Left ventricle myocardium inferior (tissue), 1 donor: ENCODE results near the gene TEX19. TPM values are rescaled to one million over a fixed set of nuclear protein-coding genes. Genes with fewer than 3 reads are reported as not detected.

ENCODE experiments used
- DNase-seq: peaks from one replicate; pipeline ENCODE4 v3.0.0-alpha.2; 2020
- H3K27ac ChIP-seq: fragments of 200-600 bp; replicated peaks from 2 replicates; pipeline ENCODE4 v1.8.0; 2021
- H3K27me3 ChIP-seq: fragments of 200-600 bp; 2 replicates; pipeline ENCODE4 v1.8.0; 2021; ENCODE audit warnings: low read depth
- H3K36me3 ChIP-seq: fragments of 200-600 bp; 2 replicates; pipeline ENCODE4 v1.8.0; 2021
- H3K4me1 ChIP-seq: fragments of 200-600 bp; 2 replicates; pipeline ENCODE4 v1.8.0; 2021
- H3K4me3 ChIP-seq: fragments of 200-600 bp; 2 replicates; pipeline ENCODE4 v1.8.0; 2021; ENCODE audit warnings: mild to moderate bottlenecking, moderate library complexity
- H3K9me3 ChIP-seq: fragments of 200-600 bp; replicated peaks from 2 replicates; pipeline ENCODE4 v1.8.0; 2021
- intact Hi-C: fragments of 100-400 bp; cut with micrococcal nuclease; formaldehyde crosslinking; loops from one replicate; pipeline ENCODE4 v1.11.0; 2022
- total RNA-seq: library from RNA; stranded (reverse); fragmentation: NEBNext Ultra II Directional; extraction: Animal tissue kit (Norgen Biotek cat#: 25700); gene quantifications from one replicate; pipeline ENCODE4 v1.2.1, GENCODE V29; 2021
- TF ChIP-seq, protein P1 (sequence below): fragments of 200-600 bp; IDR thresholded peaks from 2 replicates; pipeline ENCODE4 v1.8.0; 2021; ENCODE audit warnings: antibody characterized with exemption, mild to moderate bottlenecking, borderline replicate concordance
- donor health status: DM: no; HTN: yes; CAD: no; lungs with severe emphysema.

Gene TEX19
- total RNA-seq, 1 donor from 2014 or later = not detected

DNA sequence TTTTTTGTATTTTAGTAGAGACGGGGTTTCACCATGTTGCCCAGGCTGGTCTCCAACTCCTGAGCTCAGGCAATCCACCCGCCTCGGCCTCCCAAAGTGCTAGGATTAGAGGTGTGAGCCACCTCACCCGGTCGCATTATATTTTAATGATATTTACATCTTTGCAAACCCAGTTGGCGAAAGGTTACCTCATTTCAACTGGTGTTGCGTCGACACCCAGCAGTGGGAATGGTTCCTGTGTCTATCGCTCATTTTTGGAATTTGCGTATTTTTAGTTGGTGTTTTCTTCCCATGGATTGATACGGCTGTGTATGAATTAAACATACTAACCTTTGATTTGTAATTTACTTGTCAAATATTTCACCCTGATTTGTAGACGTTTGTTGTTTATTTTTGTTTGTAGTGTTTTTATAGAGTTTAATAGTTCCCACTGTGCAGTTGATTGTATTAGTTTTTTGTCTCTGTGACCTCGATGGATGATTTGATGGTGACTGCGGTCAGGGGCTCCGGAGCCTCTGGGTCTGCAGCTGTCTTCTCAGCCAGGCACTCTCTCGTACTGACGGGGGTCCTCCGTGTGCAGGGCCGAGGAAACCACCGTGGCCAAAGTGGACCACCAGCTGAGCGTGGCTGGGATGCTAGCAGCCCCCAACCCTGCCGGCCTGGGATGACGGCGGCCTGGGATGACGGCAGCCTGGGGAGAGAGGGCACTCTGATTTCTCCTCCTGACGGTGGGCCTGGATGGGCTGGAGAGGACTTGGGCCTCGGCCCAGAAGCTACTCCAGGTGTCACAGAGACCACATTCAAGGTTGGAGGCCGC lies 45.6 kb upstream of the TEX19 start:
- H3K27ac ChIP-seq = no peak overlapping the region
- H3K36me3 ChIP-seq = no peaks in the 10 kb centered on the region
- peaks cover 85% of the 10 kb centered on the region for H3K27me3 ChIP-seq
- DNase-seq = no peak
- TF ChIP-seq, protein P1, sequence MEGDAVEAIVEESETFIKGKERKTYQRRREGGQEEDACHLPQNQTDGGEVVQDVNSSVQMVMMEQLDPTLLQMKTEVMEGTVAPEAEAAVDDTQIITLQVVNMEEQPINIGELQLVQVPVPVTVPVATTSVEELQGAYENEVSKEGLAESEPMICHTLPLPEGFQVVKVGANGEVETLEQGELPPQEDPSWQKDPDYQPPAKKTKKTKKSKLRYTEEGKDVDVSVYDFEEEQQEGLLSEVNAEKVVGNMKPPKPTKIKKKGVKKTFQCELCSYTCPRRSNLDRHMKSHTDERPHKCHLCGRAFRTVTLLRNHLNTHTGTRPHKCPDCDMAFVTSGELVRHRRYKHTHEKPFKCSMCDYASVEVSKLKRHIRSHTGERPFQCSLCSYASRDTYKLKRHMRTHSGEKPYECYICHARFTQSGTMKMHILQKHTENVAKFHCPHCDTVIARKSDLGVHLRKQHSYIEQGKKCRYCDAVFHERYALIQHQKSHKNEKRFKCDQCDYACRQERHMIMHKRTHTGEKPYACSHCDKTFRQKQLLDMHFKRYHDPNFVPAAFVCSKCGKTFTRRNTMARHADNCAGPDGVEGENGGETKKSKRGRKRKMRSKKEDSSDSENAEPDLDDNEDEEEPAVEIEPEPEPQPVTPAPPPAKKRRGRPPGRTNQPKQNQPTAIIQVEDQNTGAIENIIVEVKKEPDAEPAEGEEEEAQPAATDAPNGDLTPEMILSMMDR = no peak
- no peaks in the 10 kb centered on the region for H3K9me3 ChIP-seq
- peaks cover 15% of the 10 kb centered on the region for H3K4me1 ChIP-seq
- intact Hi-C loops = no loop called here
- H3K4me3 ChIP-seq = no peak overlapping the region

DNA sequence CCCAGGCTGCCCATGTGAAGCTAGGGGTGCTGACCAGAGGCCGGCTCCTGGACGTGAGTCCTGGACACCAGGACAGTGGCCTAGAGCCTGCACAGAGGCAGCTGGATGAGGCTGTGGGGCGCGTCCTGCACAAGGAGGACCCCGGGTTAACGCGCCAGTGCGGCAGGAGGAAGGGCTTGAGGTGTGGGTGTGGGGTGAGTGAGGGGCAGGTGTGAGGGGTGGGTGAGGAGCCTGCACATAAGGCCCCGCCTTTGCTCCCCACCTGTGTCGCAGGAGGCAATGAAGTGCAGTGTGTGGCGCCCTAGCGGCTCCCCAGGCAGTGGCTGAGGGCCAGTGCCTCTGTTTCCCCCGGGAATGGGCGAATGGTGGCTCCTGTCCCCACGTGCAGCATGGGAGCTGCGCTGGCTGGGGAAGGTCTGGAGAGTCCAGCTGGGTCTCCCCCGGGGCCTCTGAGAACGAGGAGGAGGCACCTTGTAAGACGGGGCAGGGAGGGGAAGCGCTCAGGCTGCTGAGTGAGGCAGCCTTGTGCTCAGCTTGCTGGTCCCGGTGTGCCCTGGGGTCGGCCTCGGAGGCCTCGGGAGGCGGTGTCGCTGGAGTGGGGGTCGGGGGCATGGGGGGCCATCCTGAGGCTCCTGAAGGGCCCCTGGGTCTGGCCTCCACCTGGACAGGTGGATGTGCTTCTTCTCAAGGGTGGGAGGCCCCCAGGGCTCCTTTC lies 44.9 kb upstream of the TEX19 start:
- intact Hi-C loops = no loop called here
- no peak for DNase-seq
- peaks cover 78% of the 10 kb centered on the region for H3K27me3 ChIP-seq

DNA sequence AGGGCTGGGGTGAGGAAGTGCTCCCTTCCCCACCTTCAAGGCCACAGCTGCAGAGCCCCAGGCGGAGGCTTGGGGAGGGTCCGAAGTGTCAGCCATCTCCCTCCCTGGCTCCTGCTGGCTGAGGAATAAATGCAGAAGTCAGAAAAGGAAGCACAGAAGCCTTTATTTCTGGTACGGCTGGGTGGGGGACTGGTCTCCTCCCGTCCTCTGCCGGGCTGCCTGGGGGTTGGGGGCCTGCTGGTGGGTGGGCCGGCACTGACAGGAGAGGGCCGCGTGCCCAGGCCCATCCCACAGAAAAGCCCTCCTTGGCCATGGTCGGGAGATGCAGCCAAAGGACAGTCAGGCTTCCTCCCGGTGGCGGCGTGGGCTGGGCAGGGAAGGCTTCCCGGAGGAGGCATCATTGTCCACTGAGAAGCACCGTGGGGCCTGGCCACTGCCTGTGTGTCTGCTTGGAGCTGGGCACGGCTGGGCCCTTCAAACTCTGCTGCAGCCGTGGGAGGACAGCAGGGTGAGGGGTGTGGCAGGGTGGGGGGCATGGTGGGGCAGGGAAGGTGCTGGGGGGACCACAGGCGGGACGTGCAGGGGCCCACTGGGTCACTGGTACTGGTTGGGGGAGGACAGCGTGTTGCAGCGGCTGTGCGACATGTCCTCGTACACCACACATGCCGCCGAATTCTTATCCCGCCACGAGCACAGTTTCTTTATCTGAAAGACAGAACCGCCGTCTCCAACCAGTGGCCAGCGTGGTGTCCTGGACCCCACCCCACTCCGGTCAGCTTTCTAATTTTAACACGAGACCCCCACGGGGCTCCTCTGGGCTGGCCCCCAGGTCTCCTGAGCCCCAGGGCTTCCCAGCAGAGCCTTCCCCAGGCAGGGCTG lies 44.1 kb upstream of the TEX19 start:
- Histone ChIP-seq H3K27me3 (peaks cover 70% of the 10 kb centered on the region), H3K36me3 (no peaks in the 10 kb centered on the region), H3K27ac (no peak overlapping the region), H3K4me1 (peaks cover 11% of the 10 kb centered on the region), H3K4me3 (peak overlapping the region; percentile 19), H3K9me3 (no peaks in the 10 kb centered on the region)
- DNase-seq = no peak
- TF ChIP-seq, protein P1 = no peak
- intact Hi-C loops = no loop called here

More for the DNA sequence above, 44.9 kb upstream of the TEX19 start:
- Histone ChIP-seq H3K9me3 (no peaks in the 10 kb centered on the region), H3K4me1 (peaks cover 12% of the 10 kb centered on the region), H3K36me3 (no peaks in the 10 kb centered on the region), H3K4me3 (no peak overlapping the region), H3K27ac (no peak overlapping the region)
- TF ChIP-seq, protein P1 = no peak

GRCh38 chr17:82315703-82316358 lies 43.2 kb upstream of the TEX19 start:
- Histone ChIP-seq H3K4me3 (peak overlapping the region; percentile 19), H3K9me3 (no peaks in the 10 kb centered on the region), H3K4me1 (peaks cover 12% of the 10 kb centered on the region), H3K27ac (no peak overlapping the region), H3K27me3 (peaks cover 62% of the 10 kb centered on the region), H3K36me3 (no peaks in the 10 kb centered on the region)
- TF ChIP-seq, protein P1 = no peak
- DNase-seq = no peak
- intact Hi-C loops = no loop called here
